CMK (cell line): ENCODE measurements around the gene RBBP8NL.

Source experiments
- DNase-seq: peaks from one replicate; pipeline ENCODE4 v3.0.0-alpha.2; 2010; ENCODE audit warnings: low read depth

The RBBP8NL gene

GRCh38 chr20:62407221-62407992 lies 19.9 kb downstream of the RBBP8NL start, which contains the start of gene CABLES2:
Gene CABLES2 (minus strand): TSS chr20:62407285. CDS start chr20:62407276, 9 bp downstream.
- DNase-seq = peak; percentile 73

DNA sequence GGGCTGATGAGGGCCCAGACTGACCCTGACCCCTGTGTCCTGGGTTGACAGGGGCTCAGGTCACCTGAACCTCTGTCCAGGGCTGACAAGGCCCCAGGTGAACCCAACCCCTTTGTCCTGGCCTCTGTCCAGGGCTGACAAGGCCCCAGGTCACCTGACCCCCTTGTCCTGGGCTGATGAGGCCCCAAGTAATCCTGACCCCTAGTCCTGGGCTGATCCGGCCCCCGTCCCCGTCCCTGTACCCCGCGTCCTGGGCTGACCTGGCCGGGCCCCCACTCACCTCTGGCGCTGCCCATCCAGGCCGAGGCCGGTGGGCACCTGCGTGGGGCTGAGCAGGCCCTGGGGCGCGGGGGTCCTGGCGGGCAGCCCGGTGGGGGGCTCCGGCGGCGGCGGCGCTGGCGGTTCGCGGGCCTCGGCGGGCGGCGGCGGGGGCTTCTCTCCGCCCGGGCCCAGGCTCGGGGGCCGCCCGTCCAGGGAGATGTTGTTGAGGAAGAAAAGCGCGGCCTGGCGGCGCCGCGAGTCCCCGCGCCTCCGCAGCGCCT lies 20.6 kb downstream of the RBBP8NL start:
- DNase-seq = no peak

- DNase-seq = no peak
These were observed 21.3 kb downstream of the RBBP8NL start for GRCh38 chr20:62405981-62406513.

GRCh38 chr20:62405108-62405980 lies 22.0 kb downstream of the RBBP8NL start:
- DNase-seq = no peak

- DNase-seq = no peak
These were observed 22.6 kb downstream of the RBBP8NL start for GRCh38 chr20:62404761-62405107.

- no peak for DNase-seq
These were observed 23.1 kb downstream of the RBBP8NL start for GRCh38 chr20:62404112-62404665.

- no peak for DNase-seq
These were observed 24.0 kb downstream of the RBBP8NL start for GRCh38 chr20:62403331-62403730.

- no peak for DNase-seq
These were observed 24.7 kb downstream of the RBBP8NL start for GRCh38 chr20:62402456-62403150.

DNA sequence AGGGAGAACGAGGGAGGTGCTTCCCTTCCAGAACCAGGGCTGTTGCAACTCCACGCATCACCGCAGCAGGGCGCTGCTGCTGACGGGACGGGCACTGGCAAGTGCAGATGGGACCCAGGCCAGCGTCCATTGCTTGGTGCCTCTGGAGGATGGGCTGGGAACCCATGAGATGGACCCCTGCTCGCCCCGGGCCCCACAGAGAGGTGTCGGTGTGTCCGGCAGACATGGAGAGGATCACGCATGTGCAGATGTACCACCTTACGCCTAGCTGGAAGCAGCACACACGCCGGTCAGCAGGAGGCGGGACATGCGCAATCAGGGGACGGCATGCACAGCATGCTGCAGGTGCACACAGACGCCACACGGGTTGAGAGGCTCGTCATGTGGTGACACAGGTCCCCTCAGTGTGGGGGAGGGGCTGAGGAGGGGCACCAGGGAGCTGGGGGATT lies 26.0 kb downstream of the RBBP8NL start:
- DNase-seq = no peak

- DNase-seq = no peak
These were observed 26.8 kb downstream of the RBBP8NL start for GRCh38 chr20:62400541-62400940.

DNA sequence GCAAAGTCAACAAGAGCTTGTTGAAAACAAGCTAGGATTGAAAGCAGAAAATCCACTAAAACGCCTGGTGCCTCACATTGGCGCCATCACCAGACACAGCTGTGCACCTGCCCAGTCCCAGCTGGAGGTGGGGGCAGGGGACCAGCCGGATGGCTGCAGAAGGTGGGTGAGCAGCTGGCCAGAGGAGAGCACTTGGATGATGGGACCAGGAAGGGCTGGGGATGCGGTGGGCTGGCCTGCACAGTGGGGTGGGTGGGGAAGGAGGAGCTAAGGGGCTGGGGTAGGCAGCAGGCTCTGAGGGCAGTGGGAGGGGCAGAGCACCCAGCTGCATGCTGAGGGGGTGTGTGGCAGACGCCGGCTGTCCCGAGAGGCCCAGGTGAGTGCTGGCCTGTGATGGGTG lies 27.3 kb downstream of the RBBP8NL start:
- no peak for DNase-seq

- DNase-seq = no peak
These were observed 29.1 kb downstream of the RBBP8NL start for GRCh38 chr20:62398120-62398821.

DNA sequence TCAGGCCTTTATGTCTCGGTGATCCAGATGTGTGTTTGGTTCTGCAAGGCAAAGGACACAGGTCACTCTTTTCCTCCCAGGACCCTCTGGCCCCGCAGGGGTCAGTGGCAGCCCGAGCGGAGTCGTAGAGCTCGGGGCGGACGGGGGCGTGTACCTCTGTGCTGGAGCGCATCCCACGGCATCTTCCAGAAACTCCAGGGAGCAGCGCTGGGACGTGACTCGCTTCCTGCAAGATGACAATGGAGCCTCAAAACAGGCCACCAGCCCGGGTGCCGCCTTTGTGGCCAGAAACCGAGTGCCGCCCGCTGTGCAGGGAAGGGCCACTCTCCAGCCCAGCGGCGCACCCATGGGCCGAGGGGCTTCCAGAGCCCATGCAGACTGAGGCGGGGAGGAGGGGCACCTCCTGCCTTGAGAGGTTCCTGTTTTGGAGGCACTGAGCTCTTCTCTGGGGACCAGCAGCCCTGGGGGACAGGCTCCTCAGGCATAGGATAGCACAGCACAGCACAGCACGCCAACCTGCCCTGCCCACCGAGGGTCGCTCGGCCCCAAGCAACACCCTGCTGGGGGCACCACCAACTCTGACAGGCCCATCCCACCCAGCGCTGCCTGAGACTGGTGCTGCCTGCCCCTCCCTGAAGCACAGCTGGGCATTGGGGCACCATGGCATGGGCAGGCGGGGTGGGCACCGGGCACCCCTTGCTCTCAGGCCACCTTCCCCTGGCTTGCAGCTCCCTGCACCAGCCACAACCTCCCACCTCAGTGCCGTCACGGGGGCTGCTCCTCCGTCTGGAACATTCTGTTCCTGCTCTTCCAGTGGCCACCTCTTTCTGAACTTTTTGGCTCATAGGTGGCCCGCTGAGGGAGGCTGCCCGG lies 30.7 kb downstream of the RBBP8NL start:
- no peak for DNase-seq

- DNase-seq = no peak
These were observed 31.8 kb downstream of the RBBP8NL start for GRCh38 chr20:62395311-62396242.

DNA sequence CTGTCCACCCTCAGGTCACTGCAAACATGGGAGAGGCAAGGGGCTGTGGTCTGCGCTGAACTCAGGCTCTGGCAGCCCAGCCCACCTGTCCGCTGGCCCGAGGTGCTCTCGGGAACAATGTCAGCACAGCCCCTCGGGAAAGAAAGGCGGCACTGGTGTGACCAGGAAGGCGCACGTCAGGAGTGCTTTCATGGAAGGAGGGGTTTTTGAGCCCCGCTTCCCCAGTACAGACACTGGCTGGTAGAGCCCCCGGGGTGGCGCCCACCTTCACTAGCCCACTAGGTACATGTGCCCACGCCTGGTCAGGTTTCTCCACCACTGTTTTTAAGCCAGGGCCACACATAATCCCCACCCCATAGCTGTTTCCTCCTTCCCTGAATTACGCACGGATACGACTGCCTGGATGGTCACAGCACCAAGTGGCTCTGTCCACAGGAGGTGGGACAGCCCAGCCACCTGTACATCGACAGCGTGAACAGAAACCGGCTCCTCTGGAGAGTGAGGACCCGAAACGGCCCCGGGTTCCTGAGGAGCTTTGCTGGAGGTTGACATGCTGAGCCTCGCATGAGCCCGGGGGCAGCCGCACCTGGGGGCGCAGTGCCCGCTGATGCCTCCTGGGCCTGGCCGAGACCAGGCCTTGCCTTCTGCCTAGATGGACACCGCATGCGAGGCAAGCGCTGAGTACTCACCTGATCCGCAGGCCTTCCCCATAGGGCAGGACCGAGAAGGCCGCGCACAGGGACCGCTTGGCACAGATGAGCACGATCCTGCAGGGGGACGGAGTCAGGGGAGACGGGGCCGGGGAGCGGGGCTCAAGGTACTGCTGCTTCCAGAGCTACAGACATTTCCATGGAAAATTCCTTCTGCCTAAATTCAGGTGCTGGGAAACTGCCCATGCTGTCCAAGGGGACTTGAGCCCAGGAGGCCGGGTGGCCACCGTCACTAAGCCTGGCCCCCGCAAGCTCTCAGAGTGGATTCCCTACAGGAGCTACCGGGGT lies 32.8 kb downstream of the RBBP8NL start:
- DNase-seq = no peak

DNA sequence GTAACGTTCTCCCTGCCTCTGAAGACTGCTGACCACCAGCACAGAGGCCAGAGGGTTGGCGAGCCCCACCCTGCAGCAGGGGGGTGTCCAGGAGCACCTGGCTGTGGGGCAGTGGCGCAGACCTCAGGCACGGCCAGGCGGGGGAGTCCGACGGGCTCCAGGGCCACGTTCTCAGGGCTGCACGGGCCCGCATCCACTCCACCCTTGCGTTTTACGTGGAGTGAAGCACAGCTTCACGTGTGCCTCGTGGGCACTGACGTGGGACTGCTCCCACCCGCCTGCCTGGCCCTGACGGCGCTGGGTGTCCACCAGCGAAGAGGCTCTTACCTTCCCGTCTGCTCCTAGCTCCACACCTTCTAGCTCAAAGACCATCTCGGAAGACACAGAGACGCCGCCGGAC lies 33.5 kb downstream of the RBBP8NL start:
- no peak for DNase-seq

DNA sequence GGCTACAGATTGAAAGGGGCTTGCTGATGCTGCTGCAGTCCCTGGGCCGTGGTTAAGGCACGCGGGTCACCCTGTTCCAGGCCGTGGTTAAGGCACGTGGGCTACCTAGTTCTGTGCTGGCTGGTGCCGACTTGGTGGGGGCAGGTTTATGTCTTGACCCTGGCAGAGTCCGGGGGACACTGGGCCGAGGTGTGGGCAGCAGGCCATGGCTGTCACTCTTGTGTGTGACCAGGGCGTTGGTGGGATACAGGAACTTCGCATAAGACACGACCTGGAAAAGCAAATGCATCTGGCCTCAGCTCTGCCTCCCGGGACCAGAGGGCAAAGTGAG lies 34.0 kb downstream of the RBBP8NL start:
- DNase-seq = no peak
